Measurements from ENCODE around the gene LCNL1. TPM values are rescaled to one million over a fixed set of nuclear protein-coding genes. Genes with fewer than 3 reads are reported as not detected.

LCNL1 gene
- total and polyA plus RNA-seq, 7 donors = 0.14 to 1.1 (median 0.49) TPM; not detected in 2

- H3K9me3 ChIP-seq = no peaks in the 10 kb centered on the region
- no peak overlapping the region for H3K27ac ChIP-seq
- H3K36me3 ChIP-seq = no peaks in the 10 kb centered on the region
- DNase-seq = no peak
- peaks cover 0 to 5% (median 3%) of the 10 kb centered on the region in 4 donors for H3K4me1 ChIP-seq
- H3K4me3 ChIP-seq = no peak overlapping the region
- H3K27me3 ChIP-seq = peaks cover 0 to 15% (median 0%) of the 10 kb centered on the region in 3 donors
- WGBS, 2 donors = 84 to 88% methylated on average over 12 of the region's 12 CpGs
- intact Hi-C loops (cut with DNase I) = no loop called here
- TF ChIP-seq POLR2A (IDR thresholded peaks at IDR 0.05) (no peak), POLR2AphosphoS5 (IDR thresholded peaks at IDR 0.05) (no peak), EP300 (IDR thresholded peaks at IDR 0.05) (no peak), CTCF (IDR thresholded peaks at IDR 0.05) (no peak)
Observed at GRCh38 chr9:136963751-136964150, 19.0 kb upstream of the LCNL1 start.

- H3K4me3 ChIP-seq = no peak overlapping the region
- H3K4me1 ChIP-seq = peaks cover 0 to 5% (median 3%) of the 10 kb centered on the region in 4 donors
- peaks cover 0 to 19% (median 0%) of the 10 kb centered on the region in 3 donors for H3K27me3 ChIP-seq
- no peak for TF ChIP-seq CTCF (IDR thresholded peaks at IDR 0.05)
- TF ChIP-seq POLR2A (IDR thresholded peaks at IDR 0.05) = no peak
- no peak for TF ChIP-seq POLR2AphosphoS5 (IDR thresholded peaks at IDR 0.05)
- no peak for TF ChIP-seq EP300 (IDR thresholded peaks at IDR 0.05)
- intact Hi-C loops (cut with DNase I) = no loop called here
- no peaks in the 10 kb centered on the region for H3K36me3 ChIP-seq
- no peak for DNase-seq
- 16 to 64% methylated on average over 22 of the region's 22 CpGs for WGBS, 2 donors
- no peak overlapping the region for H3K27ac ChIP-seq
- H3K9me3 ChIP-seq = no peaks in the 10 kb centered on the region
Observed at GRCh38 chr9:136964171-136964689, 18.6 kb upstream of the LCNL1 start.

DNA sequence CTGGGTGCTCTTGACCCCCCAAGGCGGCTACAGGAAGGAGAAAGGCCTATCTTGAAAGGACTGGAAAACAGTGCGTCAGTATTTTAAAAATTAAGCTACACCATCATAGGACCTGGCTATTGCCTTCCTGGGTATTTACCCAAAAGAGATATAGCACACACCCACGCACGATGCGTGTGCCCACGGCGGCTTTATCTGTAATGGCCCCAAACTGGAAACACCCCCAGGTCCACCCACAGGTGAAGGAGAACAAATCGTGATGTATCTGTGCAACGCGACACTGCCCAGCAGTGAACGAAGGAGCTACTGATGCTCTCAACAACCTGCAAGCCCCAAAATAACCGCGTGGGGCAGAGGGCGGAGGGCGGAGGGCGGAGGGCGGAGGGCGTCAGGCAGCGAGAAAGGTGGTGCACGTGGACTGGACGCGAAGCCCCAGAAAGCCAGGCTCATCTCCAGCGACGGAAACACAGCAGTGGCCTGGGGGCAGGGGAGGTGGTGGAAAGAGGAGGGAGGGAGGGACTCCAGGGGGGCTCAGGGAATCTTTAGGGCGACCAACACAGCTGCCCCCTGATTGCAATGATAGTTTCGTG is 17.9 kb upstream of the LCNL1 start:
- Histone ChIP-seq H3K4me1 (peaks cover 0 to 5% (median 3%) of the 10 kb centered on the region in 4 donors), H3K27me3 (peaks cover 0 to 21% (median 0%) of the 10 kb centered on the region in 3 donors), H3K36me3 (no peaks in the 10 kb centered on the region), H3K4me3 (no peak overlapping the region), H3K9me3 (no peaks in the 10 kb centered on the region), H3K27ac (no peak overlapping the region)
- WGBS, 2 donors = 69 to 84% methylated on average over 26 of the region's 26 CpGs
- intact Hi-C loops (cut with DNase I) = no loop called here
- TF ChIP-seq EP300 (IDR thresholded peaks at IDR 0.05) (no peak), POLR2A (IDR thresholded peaks at IDR 0.05) (no peak), POLR2AphosphoS5 (IDR thresholded peaks at IDR 0.05) (no peak), CTCF (IDR thresholded peaks at IDR 0.05) (no peak)
- DNase-seq = no peak

GRCh38 chr9:136965771-136966484 is 16.9 kb upstream of the LCNL1 start:
- Histone ChIP-seq H3K9me3 (no peaks in the 10 kb centered on the region), H3K27me3 (peaks cover 0 to 21% (median 0%) of the 10 kb centered on the region in 3 donors), H3K4me1 (peaks cover 0 to 5% (median 3%) of the 10 kb centered on the region in 4 donors), H3K4me3 (no peak overlapping the region), H3K36me3 (no peaks in the 10 kb centered on the region), H3K27ac (no peak overlapping the region)
- TF ChIP-seq POLR2AphosphoS5 (IDR thresholded peaks at IDR 0.05) (no peak), CTCF (IDR thresholded peaks at IDR 0.05) (no peak), POLR2A (IDR thresholded peaks at IDR 0.05) (no peak), EP300 (IDR thresholded peaks at IDR 0.05) (no peak)
- WGBS, 2 donors = 34 to 63% methylated on average over 23 of the region's 23 CpGs
- no peak for DNase-seq
- intact Hi-C loops (cut with DNase I) = no loop called here

Data from sigmoid colon (tissue), 7 donors.